Activated CD4-positive, CD25-positive, alpha-beta regulatory T cell treated with anti-CD3 and anti-CD28 coated beads, Interleukin-2, amount 50 U/mL, for 24 hours (primary cell): ENCODE results near the gene PADI2.

Experiments used
- ATAC-seq, 2 donors: fragments of 150-1000 bp; cut with Tn5 transposase; one replicate each; pipeline ENCODE4 v1.10.0; 2021; ENCODE audit warnings: mild to moderate bottlenecking in 1 of 2, moderate library complexity in 1 of 2

The PADI2 gene

GRCh38 chr1:17112496-17113236 lies 6.6 kb downstream of the PADI2 start:
- ATAC-seq = no peak

- ATAC-seq = no peak
Observed at GRCh38 chr1:17112076-17112475, 7.2 kb downstream of the PADI2 start.

GRCh38 chr1:17110555-17110926 lies 8.7 kb downstream of the PADI2 start:
- ATAC-seq = no peak

- ATAC-seq = no peak
Observed at GRCh38 chr1:17109892-17110554, 9.2 kb downstream of the PADI2 start.

- ATAC-seq = no peak
Observed at GRCh38 chr1:17108786-17109185, 10.5 kb downstream of the PADI2 start.

GRCh38 chr1:17108360-17108759 lies 10.9 kb downstream of the PADI2 start:
- no peak for ATAC-seq

GRCh38 chr1:17104782-17105181 lies 14.5 kb downstream of the PADI2 start:
- no peak for ATAC-seq

DNA sequence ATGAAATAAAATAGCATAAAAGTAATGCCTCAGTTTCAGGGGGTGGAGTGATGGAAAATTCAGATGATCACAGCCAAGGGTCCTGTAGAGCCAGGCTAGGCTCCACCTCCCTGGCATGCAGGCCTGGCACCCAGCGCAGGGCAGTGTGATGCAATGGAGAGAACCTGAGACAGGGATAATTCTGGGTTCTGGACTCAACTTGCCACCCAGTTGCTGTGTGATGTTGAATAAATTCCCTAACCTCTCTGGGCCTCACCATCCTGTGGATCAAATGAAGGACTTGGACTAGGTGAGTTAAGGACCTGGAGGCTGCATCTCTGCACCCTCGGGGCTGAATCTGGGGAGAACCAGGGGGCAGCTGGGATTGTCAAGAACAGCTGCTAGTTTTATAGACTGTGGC lies 17.0 kb downstream of the PADI2 start:
- ATAC-seq = no peak

DNA sequence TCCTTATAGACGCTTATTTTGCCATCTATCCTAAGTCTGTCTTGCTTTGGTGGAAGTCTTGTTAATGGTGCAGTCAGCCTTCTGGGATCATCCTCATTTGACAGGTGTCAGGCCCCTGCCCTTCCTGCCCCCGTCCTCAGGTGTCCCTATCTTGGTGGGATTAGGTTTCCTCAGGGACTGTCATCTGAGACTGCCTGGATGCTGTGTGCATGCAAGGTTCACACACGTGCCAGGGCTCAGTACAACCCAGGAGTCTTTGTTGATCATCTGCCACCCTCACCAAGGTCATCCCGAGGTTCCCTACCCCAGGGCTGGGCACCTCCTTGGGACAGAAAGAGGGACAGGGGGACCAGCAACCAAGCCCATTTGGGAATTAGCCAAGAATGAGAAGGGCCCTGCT lies 18.0 kb downstream of the PADI2 start:
- no peak for ATAC-seq

DNA sequence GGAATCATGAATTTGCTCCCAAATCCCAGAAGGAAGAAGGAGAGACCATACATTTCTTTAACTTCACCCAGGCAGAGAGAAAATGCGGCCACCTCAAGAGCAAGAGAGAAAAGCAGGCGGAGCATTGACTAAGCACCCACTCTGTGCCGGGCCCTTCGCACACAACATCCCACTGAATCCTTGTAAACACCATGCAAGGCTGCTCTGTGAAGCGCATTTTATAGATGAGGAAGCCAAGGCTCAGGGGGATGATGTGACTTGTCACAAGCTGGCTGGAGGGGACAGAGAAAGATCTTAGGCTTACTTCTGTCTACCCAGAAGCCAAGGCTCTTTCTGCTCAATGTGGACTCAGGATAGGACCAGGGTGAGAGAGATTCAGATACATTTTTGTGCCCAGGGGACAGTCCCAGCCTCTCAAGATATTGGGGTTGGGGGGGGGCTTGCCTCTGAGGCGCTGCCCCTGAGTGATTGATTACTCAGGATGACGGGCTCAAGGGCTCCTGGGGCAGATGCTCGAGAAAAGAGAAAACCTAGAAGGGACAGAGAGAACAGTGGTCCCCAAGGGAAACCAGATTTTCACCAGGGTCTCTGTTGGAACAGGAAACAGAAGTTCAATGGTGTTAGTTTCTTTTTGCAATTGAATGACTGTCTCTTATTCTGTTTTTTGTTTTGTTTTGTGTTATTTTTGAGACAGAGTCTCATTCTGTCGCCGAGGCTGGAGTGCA lies 19.5 kb downstream of the PADI2 start:
- ATAC-seq = no peak

- no peak for ATAC-seq
Observed at GRCh38 chr1:17098446-17099317, 20.6 kb downstream of the PADI2 start.

- no peak for ATAC-seq
Observed at GRCh38 chr1:17097787-17098186, 21.5 kb downstream of the PADI2 start.

GRCh38 chr1:17097147-17097546 lies 22.1 kb downstream of the PADI2 start:
- no peak for ATAC-seq

DNA sequence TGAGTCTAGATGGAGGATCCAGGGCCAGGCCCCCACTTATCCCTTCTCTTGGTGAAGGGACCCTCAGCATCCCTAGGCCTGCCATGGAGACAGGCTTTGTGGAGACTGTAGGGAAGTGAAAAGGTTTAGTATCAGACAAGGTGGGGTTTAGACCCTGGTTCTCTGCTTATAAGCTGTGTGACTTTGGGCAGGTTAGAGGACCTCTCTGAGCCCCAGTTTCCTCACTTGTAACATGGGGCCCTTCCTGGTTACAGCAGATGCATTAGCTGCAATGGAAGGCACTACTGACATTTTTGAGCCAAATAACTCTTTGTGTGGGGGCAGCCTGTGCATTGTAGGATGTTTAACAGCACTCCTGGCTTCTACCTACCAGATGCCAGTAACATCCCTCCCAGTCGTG lies 22.7 kb downstream of the PADI2 start:
- no peak for ATAC-seq

- no peak for ATAC-seq
Observed at GRCh38 chr1:17095141-17095540, 24.1 kb downstream of the PADI2 start.

- ATAC-seq = no peak
Observed at GRCh38 chr1:17094664-17095063, 24.6 kb downstream of the PADI2 start.

- no peak for ATAC-seq
Observed at GRCh38 chr1:17093822-17094393, 25.3 kb downstream of the PADI2 start.

GRCh38 chr1:17091252-17091651 lies 28.0 kb downstream of the PADI2 start:
- ATAC-seq = no peak

- ATAC-seq = no peak
Observed at GRCh38 chr1:17089506-17089905, 29.7 kb downstream of the PADI2 start.

DNA sequence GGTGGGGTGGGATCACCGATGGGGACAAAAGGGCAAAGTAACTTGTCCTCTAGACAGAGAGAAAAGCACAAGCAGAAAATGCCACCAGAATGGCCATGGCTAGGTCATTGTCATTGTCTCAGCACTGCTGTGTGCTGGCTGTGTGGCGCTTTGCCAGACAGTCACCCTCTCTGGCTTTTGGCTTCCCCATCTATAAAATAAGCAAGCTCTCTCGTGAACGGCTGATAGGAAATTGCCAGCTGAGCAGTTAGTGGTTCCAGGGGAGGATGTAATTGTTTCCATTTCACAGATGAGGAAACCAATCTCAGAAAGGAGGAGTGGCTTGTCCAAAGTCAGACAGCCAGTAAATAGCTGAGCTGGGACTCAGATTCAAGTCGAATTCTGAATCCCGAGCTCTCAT lies 32.5 kb downstream of the PADI2 start:
- ATAC-seq = no peak

- no peak for ATAC-seq
Observed at GRCh38 chr1:17084787-17085186, 34.5 kb downstream of the PADI2 start.

DNA sequence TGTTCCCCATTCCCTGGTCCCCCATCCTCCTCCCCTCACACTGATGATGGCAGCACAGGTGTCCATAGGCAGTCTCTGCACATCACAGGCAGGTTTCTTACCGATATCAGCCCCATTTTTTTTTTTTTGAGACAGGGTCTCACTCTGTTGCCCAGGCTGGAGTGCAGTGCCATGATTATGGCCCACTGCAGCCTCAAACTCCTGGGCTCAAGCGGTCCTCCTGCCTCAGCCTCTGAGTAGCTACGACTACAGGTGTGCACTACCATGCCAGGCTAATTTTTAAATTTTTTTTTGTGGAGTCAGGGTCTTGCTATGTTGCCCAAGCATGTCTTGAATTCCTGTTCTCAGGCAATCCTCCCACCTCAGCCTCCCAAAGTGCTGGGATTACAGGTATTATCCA lies 36.5 kb downstream of the PADI2 start:
- ATAC-seq = no peak

DNA sequence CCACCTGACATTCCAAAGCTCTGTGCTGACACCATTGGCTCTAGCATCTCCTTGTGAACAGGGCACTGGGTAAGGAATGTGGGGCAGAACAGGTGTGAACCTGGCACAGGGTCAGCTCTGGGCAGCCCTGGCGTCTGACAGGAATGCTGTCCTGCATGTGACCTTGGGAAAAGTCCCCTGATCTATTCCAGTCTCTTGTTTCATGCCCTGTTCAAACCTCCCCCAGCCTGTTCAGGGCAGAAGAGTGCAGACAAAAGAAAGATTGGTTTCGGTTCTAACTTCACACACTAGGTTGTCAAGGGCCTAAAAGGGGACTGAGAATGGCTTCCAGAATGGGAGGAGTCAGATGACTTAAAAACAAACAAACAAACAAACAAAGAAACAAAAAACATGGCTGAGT lies 37.8 kb downstream of the PADI2 start:
- ATAC-seq = no peak
